Measurements from ENCODE around the gene SZT2.

Gene SZT2

DNA sequence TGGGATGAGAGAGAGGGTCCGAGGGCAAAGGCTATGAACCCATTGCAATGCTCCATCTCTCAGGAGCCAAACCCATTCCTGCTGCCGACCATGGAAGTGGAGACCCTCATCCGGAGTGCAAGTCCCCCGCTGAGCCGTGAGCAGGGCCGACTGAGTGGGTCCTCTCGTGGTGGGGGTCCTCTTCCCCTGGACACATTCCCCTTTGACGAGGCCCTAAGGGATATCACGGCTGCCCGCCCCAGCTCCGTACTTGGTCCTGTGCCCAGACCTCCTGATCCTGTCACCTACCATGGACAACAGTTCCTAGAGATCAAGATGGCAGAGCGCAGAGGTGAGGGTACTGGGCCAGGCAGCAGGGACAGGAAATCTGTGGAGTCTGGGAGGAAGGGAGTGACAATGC, 53.1 kb downstream of the SZT2 start:
- no peak for TF ChIP-seq SUZ12 (IDR thresholded peaks at IDR 0.05; ENCODE audit: extremely low read depth, insufficient read depth, insufficient read length)
- H3K9ac ChIP-seq (ENCODE audit: insufficient read length, low read depth) = no peak overlapping the region
- H3K36me3 ChIP-seq (ENCODE audit: insufficient read depth, insufficient read length, low read length) = peaks cover 95% of the 10 kb centered on the region
- peaks cover 4% of the 10 kb centered on the region for H3K4me1 ChIP-seq (ENCODE audit: insufficient read depth, insufficient read length)
- H3K27me3 ChIP-seq (ENCODE audit: insufficient read depth, insufficient read length) = no peaks in the 10 kb centered on the region
- DNase-seq (ENCODE audit: low read depth, low spot score) = no peak
- no peaks in the 10 kb centered on the region for H3K9me3 ChIP-seq (ENCODE audit: insufficient read depth, low read length)
- H3K4me3 ChIP-seq (ENCODE audit: insufficient read length, low read depth) = no peak overlapping the region

- Histone ChIP-seq H3K27me3 (ENCODE audit: insufficient read depth, insufficient read length) (no peaks in the 10 kb centered on the region), H3K36me3 (ENCODE audit: insufficient read depth, insufficient read length, low read length) (peaks cover 96% of the 10 kb centered on the region), H3K4me3 (ENCODE audit: insufficient read length, low read depth) (no peak overlapping the region), H3K9ac (ENCODE audit: insufficient read length, low read depth) (no peak overlapping the region), H3K9me3 (ENCODE audit: insufficient read depth, low read length) (no peaks in the 10 kb centered on the region), H3K4me1 (ENCODE audit: insufficient read depth, insufficient read length) (peaks cover 4% of the 10 kb centered on the region)
- TF ChIP-seq ZNF274 (IDR thresholded peaks at IDR 0.05; ENCODE audit: low read depth, low read length) (no peak), YY1 (IDR thresholded peaks at IDR 0.05; ENCODE audit: insufficient read depth, insufficient read length) (no peak), SUZ12 (IDR thresholded peaks at IDR 0.05; ENCODE audit: extremely low read depth, insufficient read depth, insufficient read length) (no peak)
- DNase-seq (ENCODE audit: low read depth, low spot score) = no peak
Measured at GRCh38 chr1:43443197-43443946, 53.7 kb downstream of the SZT2 start.

DNA sequence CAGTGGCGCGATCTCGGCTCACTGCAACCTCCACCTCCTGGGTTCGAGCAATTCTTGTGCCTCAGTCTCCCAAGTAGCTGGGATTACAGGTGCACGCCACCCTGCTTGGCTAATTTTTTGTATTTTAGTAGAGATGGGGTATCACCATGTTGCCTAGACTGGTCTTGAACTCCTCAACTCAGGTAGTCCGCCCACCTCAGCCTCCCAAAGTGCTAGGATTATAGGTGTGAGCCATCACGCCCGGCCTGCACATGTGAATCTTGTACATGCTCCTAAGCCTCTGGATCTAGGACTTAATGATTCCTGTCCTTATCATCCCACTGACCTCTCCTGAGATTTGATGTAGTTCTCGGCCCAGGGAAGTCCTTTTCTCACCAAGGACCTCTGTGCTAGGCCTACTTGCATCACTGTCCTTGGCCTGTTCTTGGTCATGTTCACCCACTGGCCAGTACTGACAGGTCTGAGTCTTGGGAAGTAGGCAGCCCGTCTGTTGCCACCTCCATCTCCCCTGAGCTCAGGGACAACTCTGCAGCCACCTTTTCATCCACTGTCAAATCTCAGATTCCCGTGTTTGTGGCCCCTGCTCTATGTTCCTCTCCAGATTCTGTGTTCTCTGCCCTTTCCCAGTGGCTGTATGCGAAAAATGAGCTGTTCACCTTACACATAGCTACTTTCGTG, 54.6 kb downstream of the SZT2 start:
- Histone ChIP-seq H3K9ac (ENCODE audit: insufficient read length, low read depth) (no peak overlapping the region), H3K27me3 (ENCODE audit: insufficient read depth, insufficient read length) (no peaks in the 10 kb centered on the region), H3K4me3 (ENCODE audit: insufficient read length, low read depth) (no peak overlapping the region), H3K9me3 (ENCODE audit: insufficient read depth, low read length) (no peaks in the 10 kb centered on the region), H3K4me1 (ENCODE audit: insufficient read depth, insufficient read length) (peaks cover 4% of the 10 kb centered on the region), H3K36me3 (ENCODE audit: insufficient read depth, insufficient read length, low read length) (peaks cover 96% of the 10 kb centered on the region)
- TF ChIP-seq YY1 (IDR thresholded peaks at IDR 0.05; ENCODE audit: insufficient read depth, insufficient read length) (no peak), ZNF274 (IDR thresholded peaks at IDR 0.05; ENCODE audit: low read depth, low read length) (no peak), SUZ12 (IDR thresholded peaks at IDR 0.05; ENCODE audit: extremely low read depth, insufficient read depth, insufficient read length) (no peak)
- DNase-seq (ENCODE audit: low read depth, low spot score) = no peak

- no peak for DNase-seq (ENCODE audit: low read depth, low spot score)
Measured at GRCh38 chr1:43444836-43445235, 55.1 kb downstream of the SZT2 start.

DNA sequence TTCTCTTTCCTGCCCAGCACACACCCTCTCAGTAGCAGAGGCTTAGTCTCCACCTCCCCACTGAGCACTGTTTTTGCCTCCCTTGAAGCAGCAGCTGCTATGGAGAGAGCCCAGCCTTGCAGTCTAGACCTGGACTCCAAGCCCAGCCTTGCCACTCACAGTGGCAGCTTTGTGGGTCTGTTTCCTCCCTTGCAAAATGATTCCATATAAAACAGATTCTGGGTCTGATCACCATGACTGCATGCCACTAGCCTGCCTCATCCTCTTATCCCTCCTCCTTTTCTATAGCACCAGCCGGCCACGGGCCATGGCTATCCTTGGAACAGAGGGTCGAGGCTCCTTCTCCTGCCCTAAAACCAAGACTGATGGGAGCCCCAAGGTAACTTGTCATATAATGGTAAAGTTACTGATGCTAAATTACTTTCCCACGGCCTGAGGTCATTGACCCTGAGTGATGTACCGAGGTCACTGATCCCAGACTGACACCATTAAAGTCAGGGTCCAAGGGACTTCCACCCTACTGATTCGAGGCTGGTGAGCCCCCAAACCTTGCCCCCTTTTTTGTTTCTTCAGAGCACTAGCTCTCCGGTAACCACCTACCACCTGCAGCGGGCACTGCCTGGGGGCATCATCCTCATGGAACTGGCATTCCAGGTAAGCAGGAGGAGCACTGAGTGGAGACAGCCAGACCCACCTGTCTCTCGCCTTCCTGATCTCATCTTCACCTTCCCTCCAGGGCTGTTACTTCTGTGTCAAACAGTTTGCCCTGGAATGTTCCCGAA, 56.1 kb downstream of the SZT2 start:
- TF ChIP-seq ZNF274 (IDR thresholded peaks at IDR 0.05; ENCODE audit: low read depth, low read length) (no peak), YY1 (IDR thresholded peaks at IDR 0.05; ENCODE audit: insufficient read depth, insufficient read length) (no peak)
- Histone ChIP-seq H3K36me3 (ENCODE audit: insufficient read depth, insufficient read length, low read length) (peaks cover 96% of the 10 kb centered on the region), H3K4me1 (ENCODE audit: insufficient read depth, insufficient read length) (peaks cover 4% of the 10 kb centered on the region)

More at GRCh38 chr1:43444836-43445235, 55.1 kb downstream of the SZT2 start:
- TF ChIP-seq SUZ12 (IDR thresholded peaks at IDR 0.05; ENCODE audit: extremely low read depth, insufficient read depth, insufficient read length) (no peak), YY1 (IDR thresholded peaks at IDR 0.05; ENCODE audit: insufficient read depth, insufficient read length) (no peak), ZNF274 (IDR thresholded peaks at IDR 0.05; ENCODE audit: low read depth, low read length) (no peak)
- H3K4me3 ChIP-seq (ENCODE audit: insufficient read length, low read depth) = no peak overlapping the region
- no peaks in the 10 kb centered on the region for H3K9me3 ChIP-seq (ENCODE audit: insufficient read depth, low read length)
- peaks cover 4% of the 10 kb centered on the region for H3K4me1 ChIP-seq (ENCODE audit: insufficient read depth, insufficient read length)
- H3K27me3 ChIP-seq (ENCODE audit: insufficient read depth, insufficient read length) = no peaks in the 10 kb centered on the region
- H3K36me3 ChIP-seq (ENCODE audit: insufficient read depth, insufficient read length, low read length) = peaks cover 96% of the 10 kb centered on the region
- H3K9ac ChIP-seq (ENCODE audit: insufficient read length, low read depth) = no peak overlapping the region

GRCh38 chr1:43446388-43446740, 56.7 kb downstream of the SZT2 start:
- Histone ChIP-seq H3K36me3 (ENCODE audit: insufficient read depth, insufficient read length, low read length) (peaks cover 96% of the 10 kb centered on the region), H3K4me1 (ENCODE audit: insufficient read depth, insufficient read length) (peaks cover 4% of the 10 kb centered on the region), H3K27me3 (ENCODE audit: insufficient read depth, insufficient read length) (no peaks in the 10 kb centered on the region), H3K4me3 (ENCODE audit: insufficient read length, low read depth) (no peak overlapping the region), H3K9ac (ENCODE audit: insufficient read length, low read depth) (no peak overlapping the region), H3K9me3 (ENCODE audit: insufficient read depth, low read length) (no peaks in the 10 kb centered on the region)
- DNase-seq (ENCODE audit: low read depth, low spot score) = no peak
- TF ChIP-seq SUZ12 (IDR thresholded peaks at IDR 0.05; ENCODE audit: extremely low read depth, insufficient read depth, insufficient read length) (no peak), YY1 (IDR thresholded peaks at IDR 0.05; ENCODE audit: insufficient read depth, insufficient read length) (no peak), ZNF274 (IDR thresholded peaks at IDR 0.05; ENCODE audit: low read depth, low read length) (no peak)

More for the DNA sequence above, 56.1 kb downstream of the SZT2 start:
- Histone ChIP-seq H3K9ac (ENCODE audit: insufficient read length, low read depth) (no peak overlapping the region), H3K9me3 (ENCODE audit: insufficient read depth, low read length) (no peaks in the 10 kb centered on the region), H3K4me3 (ENCODE audit: insufficient read length, low read depth) (no peak overlapping the region), H3K27me3 (ENCODE audit: insufficient read depth, insufficient read length) (no peaks in the 10 kb centered on the region)
- DNase-seq (ENCODE audit: low read depth, low spot score) = no peak
